Panc1 (cell line): ENCODE measurements around the gene LRMDA. TPM values are rescaled to one million over a fixed set of nuclear protein-coding genes. Genes with fewer than 3 reads are reported as not detected.

ENCODE experiments used
- ATAC-seq: fragments of 200-7000 bp; cut with Tn5 transposase; 2 replicates; pipeline ENCODE4 v1.9.1; 2020; ENCODE audit warnings: mild to moderate bottlenecking, moderate library complexity
- BruUV-seq: library from RNA; stranded (reverse); fragments of 400-500 nt; replicated peaks from 2 replicates; lab custom pipeline; 2021; lab: Mats Ljungman, UMichigan
- CTCF ChIA-PET: fragments of 300-600 bp; sonication (Branson Sonifier 250); formaldehyde crosslinking; loops from one replicate; lab custom pipeline; 2022; ENCODE audit warnings: antibody characterized with exemption; lab: Charles Lee
- POLR2A ChIA-PET: fragments of 300-600 bp; sonication (Branson Sonifier 250); formaldehyde crosslinking; loops from one replicate; lab custom pipeline; 2022; ENCODE audit warnings: antibody characterized with exemption; lab: Charles Lee
- DNase-seq: peaks from one replicate; pipeline ENCODE4 v3.0.0-alpha.2; 2010; ENCODE audit warnings: low read depth, low spot score
- H3K27ac ChIP-seq: 2 replicates; pipeline ENCODE4 v1.5.1; 2011; ENCODE audit warnings: mild to moderate bottlenecking, low read length, inconsistent platforms
- H3K27me3 ChIP-seq: fragments of 200-500 bp; sonication (Bioruptor generic); 2 replicates; pipeline ENCODE4 v1.6.0; 2014; ENCODE audit warnings: low read length, inconsistent platforms; ENCODE audit not compliant: control insufficient read depth, insufficient read depth
- H3K36me3 ChIP-seq: fragments of 200-500 bp; sonication (Bioruptor generic); 2 replicates; pipeline ENCODE4 v1.5.1; 2014; ENCODE audit warnings: inconsistent platforms, mild to moderate bottlenecking, low read length, moderate library complexity; ENCODE audit not compliant: control insufficient read depth, insufficient read depth
- H3K4me1 ChIP-seq: 2 replicates; pipeline ENCODE4 v1.5.1; 2011; ENCODE audit warnings: inconsistent platforms, mild to moderate bottlenecking, low read length, moderate library complexity; ENCODE audit not compliant: control insufficient read depth, insufficient read depth
- H3K4me3 ChIP-seq, 2 experiments: 2 replicates each; pipeline ENCODE4 v1.5.1; 2011 to 2012; ENCODE audit warnings: low read depth in 2 of 2, low read length in 2 of 2, mild to moderate bottlenecking in 2 of 2, inconsistent platforms in 1 of 2, moderate library complexity in 1 of 2
- H3K9me3 ChIP-seq: fragments of 200-500 bp; sonication (Bioruptor generic); 2 replicates; pipeline ENCODE4 v1.5.1; 2014; ENCODE audit warnings: low read depth, mild to moderate bottlenecking, inconsistent platforms, low read length, moderate library complexity; ENCODE audit not compliant: control insufficient read depth, insufficient read depth
- POLR2AphosphoS5 ChIP-seq: IDR thresholded peaks from 2 replicates; pipeline ENCODE4 v1.6.1; 2012; ENCODE audit warnings: mild to moderate bottlenecking, low read depth, low read length, moderate library complexity
- SIN3A ChIP-seq: IDR thresholded peaks from 2 replicates; pipeline ENCODE4 v1.6.1; 2012; ENCODE audit warnings: low read depth, mild to moderate bottlenecking, low read length, moderate library complexity, borderline replicate concordance; ENCODE audit not compliant: insufficient read depth
- TCF7L2 ChIP-seq: IDR thresholded peaks from 2 replicates; pipeline ENCODE4 v1.6.1; 2011; ENCODE audit warnings: mild to moderate bottlenecking, low read depth, low read length, inconsistent platforms
- in situ Hi-C: cut with HindIII; loops from 2 replicates; pipeline ENCODE4 v1.10.0; 2016; ENCODE audit warnings: low sequenced_read_pairs, low pct_unique_long_range_greater_than_20kb
- intact Hi-C: fragments of 100-400 bp; cut with micrococcal nuclease; formaldehyde crosslinking; loops from one replicate; pipeline ENCODE4 v1.10.0; 2022; ENCODE audit not compliant: unreplicated experiment
- total RNA-seq: library from RNA; stranded (reverse); gene quantifications from one replicate; pipeline ENCODE4 v1.2.1, GENCODE V29; 2021; ENCODE audit not compliant: unreplicated experiment
- TF ChIP-seq, protein P1 (sequence below): fragments of 450-650 bp; IDR thresholded peaks from 2 replicates; pipeline ENCODE4 v1.5.1; 2017; ENCODE audit warnings: mild to moderate bottlenecking
- TF ChIP-seq, protein P2 (sequence below), 2 experiments: IDR thresholded peaks; 2 replicates each; pipeline ENCODE4 v1.6.1; 2011 to 2012; ENCODE audit warnings: low read depth in 2 of 2, control low read depth in 1 of 2, low read length in 1 of 2, mild to moderate bottlenecking in 1 of 2, moderate library complexity in 1 of 2; ENCODE audit not compliant: insufficient read depth in 1 of 2

The LRMDA gene
- total RNA-seq, 1 experiment from 2014 or later, result 1.2 TPM

DNA sequence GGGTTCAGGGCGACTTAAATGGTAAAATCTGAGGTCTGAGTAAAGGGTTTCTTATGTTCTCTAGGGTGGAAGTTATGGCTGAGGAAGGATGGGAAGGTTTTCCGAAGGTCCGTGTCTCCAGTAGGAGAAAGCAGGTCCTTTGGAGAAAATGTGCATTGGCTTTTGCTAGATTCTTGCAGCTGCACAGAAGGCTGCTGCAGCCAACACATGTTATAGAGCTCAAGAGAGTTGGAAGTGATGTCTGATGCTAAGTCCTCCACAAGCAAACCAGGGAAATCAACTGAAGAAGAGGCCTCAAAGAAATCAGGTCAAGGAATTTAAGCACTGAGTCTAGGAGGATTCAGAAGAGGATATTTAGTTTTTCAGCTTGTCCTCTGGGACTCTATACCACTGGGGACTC is 404.6 kb downstream of the LRMDA start:
- CTCF ChIA-PET, result no interaction called here
- no peaks in the 10 kb centered on the region for H3K36me3 ChIP-seq
- TF ChIP-seq POLR2AphosphoS5 (no peak), TCF7L2 (no peak), SIN3A (no peak)
- TF ChIP-seq, protein P1, sequence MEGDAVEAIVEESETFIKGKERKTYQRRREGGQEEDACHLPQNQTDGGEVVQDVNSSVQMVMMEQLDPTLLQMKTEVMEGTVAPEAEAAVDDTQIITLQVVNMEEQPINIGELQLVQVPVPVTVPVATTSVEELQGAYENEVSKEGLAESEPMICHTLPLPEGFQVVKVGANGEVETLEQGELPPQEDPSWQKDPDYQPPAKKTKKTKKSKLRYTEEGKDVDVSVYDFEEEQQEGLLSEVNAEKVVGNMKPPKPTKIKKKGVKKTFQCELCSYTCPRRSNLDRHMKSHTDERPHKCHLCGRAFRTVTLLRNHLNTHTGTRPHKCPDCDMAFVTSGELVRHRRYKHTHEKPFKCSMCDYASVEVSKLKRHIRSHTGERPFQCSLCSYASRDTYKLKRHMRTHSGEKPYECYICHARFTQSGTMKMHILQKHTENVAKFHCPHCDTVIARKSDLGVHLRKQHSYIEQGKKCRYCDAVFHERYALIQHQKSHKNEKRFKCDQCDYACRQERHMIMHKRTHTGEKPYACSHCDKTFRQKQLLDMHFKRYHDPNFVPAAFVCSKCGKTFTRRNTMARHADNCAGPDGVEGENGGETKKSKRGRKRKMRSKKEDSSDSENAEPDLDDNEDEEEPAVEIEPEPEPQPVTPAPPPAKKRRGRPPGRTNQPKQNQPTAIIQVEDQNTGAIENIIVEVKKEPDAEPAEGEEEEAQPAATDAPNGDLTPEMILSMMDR, result no peak
- TF ChIP-seq, protein P2, sequence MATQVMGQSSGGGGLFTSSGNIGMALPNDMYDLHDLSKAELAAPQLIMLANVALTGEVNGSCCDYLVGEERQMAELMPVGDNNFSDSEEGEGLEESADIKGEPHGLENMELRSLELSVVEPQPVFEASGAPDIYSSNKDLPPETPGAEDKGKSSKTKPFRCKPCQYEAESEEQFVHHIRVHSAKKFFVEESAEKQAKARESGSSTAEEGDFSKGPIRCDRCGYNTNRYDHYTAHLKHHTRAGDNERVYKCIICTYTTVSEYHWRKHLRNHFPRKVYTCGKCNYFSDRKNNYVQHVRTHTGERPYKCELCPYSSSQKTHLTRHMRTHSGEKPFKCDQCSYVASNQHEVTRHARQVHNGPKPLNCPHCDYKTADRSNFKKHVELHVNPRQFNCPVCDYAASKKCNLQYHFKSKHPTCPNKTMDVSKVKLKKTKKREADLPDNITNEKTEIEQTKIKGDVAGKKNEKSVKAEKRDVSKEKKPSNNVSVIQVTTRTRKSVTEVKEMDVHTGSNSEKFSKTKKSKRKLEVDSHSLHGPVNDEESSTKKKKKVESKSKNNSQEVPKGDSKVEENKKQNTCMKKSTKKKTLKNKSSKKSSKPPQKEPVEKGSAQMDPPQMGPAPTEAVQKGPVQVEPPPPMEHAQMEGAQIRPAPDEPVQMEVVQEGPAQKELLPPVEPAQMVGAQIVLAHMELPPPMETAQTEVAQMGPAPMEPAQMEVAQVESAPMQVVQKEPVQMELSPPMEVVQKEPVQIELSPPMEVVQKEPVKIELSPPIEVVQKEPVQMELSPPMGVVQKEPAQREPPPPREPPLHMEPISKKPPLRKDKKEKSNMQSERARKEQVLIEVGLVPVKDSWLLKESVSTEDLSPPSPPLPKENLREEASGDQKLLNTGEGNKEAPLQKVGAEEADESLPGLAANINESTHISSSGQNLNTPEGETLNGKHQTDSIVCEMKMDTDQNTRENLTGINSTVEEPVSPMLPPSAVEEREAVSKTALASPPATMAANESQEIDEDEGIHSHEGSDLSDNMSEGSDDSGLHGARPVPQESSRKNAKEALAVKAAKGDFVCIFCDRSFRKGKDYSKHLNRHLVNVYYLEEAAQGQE (IDR thresholded peaks at IDR 0.05; ENCODE audit: insufficient read depth in 1 of 2, low read depth in 2 of 2, low read length in 1 of 2), result no peak
- no peak overlapping the region for H3K4me3 ChIP-seq
- ATAC-seq (no peak), DNase-seq (no peak)
- in situ Hi-C loops, result no loop called here
- BruUV-seq, result no TSS peak
- no peak overlapping the region for H3K27ac ChIP-seq
- no peaks in the 10 kb centered on the region for H3K9me3 ChIP-seq
- no peaks in the 10 kb centered on the region for H3K4me1 ChIP-seq
- peaks cover 11% of the 10 kb centered on the region; the same call in 1 of the 2 replicates for H3K27me3 ChIP-seq
- POLR2A ChIA-PET, result no interaction called here
- intact Hi-C loops, result no loop called here

DNA sequence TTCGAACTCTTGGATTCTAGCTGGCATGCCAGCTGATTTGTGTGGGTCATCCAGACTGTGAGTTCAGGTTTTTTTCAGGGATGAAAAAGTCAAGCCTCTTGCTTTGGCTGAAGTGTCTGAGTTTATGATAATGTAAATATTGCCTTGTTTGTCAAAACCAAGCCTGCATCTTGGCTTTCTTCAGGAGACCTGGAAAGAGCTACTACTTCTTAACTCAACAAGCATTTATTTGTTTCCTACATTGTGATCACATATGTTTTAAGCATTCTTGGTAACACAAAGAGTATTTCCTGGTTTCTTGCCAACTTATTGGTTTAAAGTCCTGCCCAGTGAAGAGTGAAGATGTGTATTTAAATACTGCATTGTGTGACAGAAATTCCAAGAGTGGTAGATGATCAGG is 407.1 kb downstream of the LRMDA start:
- Histone ChIP-seq H3K9me3 (no peaks in the 10 kb centered on the region), H3K27me3 (peaks cover 15% of the 10 kb centered on the region), H3K4me3 (no peak overlapping the region), H3K27ac (no peak overlapping the region), H3K4me1 (no peaks in the 10 kb centered on the region), H3K36me3 (no peaks in the 10 kb centered on the region)
- no peak for DNase-seq
- ChIA-PET POLR2A (no interaction called here), CTCF (no interaction called here)
- in situ Hi-C loops (no loop called here), intact Hi-C loops (no loop called here)
- ATAC-seq, result no peak
- TF ChIP-seq POLR2AphosphoS5, result no peak
- no peak for TF ChIP-seq TCF7L2
- TF ChIP-seq, protein P2 (IDR thresholded peaks at IDR 0.05; ENCODE audit: insufficient read depth in 1 of 2, low read depth in 2 of 2, low read length in 1 of 2), result no peak
- TF ChIP-seq, protein P1, result no peak
- TF ChIP-seq SIN3A, result no peak
- no TSS peak for BruUV-seq
